Activated T-cell treated with anti-CD3 and anti-CD28 coated beads for 4 hours (primary cell): ENCODE results near the gene COMT.
A peak's percentile ranks its signal among the peaks of the same experiment; 100 is the strongest.

Source experiments
- DNase-seq: peaks from one replicate; pipeline ENCODE4 v3.0.0-alpha.2; 2020

The COMT gene

GRCh38 chr22:19984201-19984753, 42.7 kb downstream of the COMT start:
- no peak for DNase-seq

GRCh38 chr22:19984851-19985811, 43.6 kb downstream of the COMT start:
- no peak for DNase-seq

- no peak for DNase-seq
These were observed 44.4 kb downstream of the COMT start for GRCh38 chr22:19986011-19986409.

- DNase-seq = peak; percentile 36
These were observed 45.1 kb downstream of the COMT start for GRCh38 chr22:19986410-19987341.

GRCh38 chr22:19987394-19988306, 46.1 kb downstream of the COMT start:
- no peak for DNase-seq

GRCh38 chr22:19988331-19988808, 46.8 kb downstream of the COMT start:
- DNase-seq = no peak

GRCh38 chr22:19988965-19989724, 47.6 kb downstream of the COMT start:
- DNase-seq = no peak

GRCh38 chr22:19989725-19990067, 48.1 kb downstream of the COMT start:
- DNase-seq = no peak

GRCh38 chr22:19990188-19990587, 48.6 kb downstream of the COMT start:
- no peak for DNase-seq

- DNase-seq = no peak
These were observed 49.2 kb downstream of the COMT start for GRCh38 chr22:19990609-19991394.

- no peak for DNase-seq
These were observed 49.7 kb downstream of the COMT start for GRCh38 chr22:19991395-19991644.

- DNase-seq = no peak
These were observed 50.3 kb downstream of the COMT start for GRCh38 chr22:19991645-19992451.

- no peak for DNase-seq
These were observed 50.9 kb downstream of the COMT start for GRCh38 chr22:19992481-19992911.

- no peak for DNase-seq
These were observed 51.4 kb downstream of the COMT start for GRCh38 chr22:19992921-19993355.

- DNase-seq = no peak
These were observed 52.4 kb downstream of the COMT start for GRCh38 chr22:19993926-19994325.

- DNase-seq = no peak
These were observed 53.5 kb downstream of the COMT start for GRCh38 chr22:19994851-19995610.

- no peak for DNase-seq
These were observed 54.2 kb downstream of the COMT start for GRCh38 chr22:19995611-19996339.

- no peak for DNase-seq
These were observed 55.3 kb downstream of the COMT start for GRCh38 chr22:19996694-19997384.
